Measurements from ENCODE around the gene CGNL1.

CGNL1 gene

DNA sequence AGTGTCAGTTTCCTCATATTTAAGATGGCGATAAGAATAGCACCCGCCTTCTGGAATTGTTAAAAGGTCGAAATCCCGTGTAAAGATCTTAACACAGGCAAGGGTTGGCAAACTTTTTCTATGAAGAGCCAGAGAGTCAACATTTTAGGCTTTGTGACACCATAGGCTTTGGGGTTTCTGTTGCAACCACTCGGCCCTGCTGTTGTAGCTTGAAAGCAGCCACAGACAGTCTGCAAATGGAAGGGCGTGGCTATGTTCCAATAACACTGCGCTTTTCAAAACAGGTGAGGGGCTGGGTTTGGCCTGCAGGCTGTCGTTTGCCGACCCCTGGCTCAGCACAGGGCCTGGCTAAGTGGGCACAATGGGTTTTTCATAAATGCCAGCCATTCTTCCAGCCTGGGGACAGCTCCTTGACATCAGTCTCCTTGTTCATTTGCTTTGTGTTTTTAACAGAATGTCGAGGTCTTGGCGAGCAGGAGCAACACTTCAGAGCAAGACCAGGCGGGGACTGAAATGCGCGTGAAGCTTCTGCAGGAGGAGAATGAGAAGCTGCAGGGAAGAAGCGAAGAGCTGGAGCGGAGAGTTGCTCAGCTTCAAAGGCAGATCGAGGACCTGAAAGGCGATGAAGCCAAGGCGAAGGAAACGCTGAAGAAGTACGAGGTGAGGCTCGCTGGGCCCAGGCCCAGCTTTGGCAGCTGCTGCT lies 140.2 kb downstream of the CGNL1 start:
- in situ Hi-C loops (cut with MboI; ENCODE audit: low sequenced_read_pairs) = loop anchor here (25.0 kb wide), 1 partner anchor 154 kb away; no protein-coding TSS in a partner anchor

DNA sequence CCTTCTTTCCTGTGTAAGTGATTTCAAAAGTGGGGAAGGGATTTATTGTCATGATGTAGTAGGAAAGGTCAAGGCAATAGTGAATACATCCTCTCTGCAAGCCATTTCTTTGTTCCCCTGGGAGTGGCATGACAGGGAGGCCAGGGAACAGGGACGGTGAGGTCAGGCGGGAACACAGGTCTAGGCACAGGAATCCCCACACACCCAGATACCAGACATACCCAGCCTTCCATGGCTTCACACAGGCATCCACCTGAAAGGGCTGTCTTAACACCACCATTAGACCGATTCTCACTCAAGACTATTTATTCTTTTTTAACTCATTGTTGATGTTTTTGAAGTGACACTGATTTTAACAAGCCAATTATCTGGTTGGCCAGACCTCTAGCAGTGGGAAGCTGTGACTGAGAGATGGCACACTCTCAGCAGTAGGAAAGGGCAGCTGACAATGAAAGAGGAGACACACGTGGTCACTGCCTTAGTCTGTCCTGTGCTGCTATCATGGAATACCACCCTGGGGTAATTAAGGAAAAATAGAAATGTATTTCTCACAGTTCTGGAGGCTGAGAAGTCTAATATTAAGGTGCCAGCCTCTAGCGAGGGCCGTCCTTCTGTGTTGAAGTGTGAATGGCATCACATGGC lies 140.8 kb downstream of the CGNL1 start:
- in situ Hi-C loops (cut with MboI; ENCODE audit: low sequenced_read_pairs) = loop anchor here (25.0 kb wide), 1 partner anchor 155 kb away; no protein-coding TSS in a partner anchor

DNA sequence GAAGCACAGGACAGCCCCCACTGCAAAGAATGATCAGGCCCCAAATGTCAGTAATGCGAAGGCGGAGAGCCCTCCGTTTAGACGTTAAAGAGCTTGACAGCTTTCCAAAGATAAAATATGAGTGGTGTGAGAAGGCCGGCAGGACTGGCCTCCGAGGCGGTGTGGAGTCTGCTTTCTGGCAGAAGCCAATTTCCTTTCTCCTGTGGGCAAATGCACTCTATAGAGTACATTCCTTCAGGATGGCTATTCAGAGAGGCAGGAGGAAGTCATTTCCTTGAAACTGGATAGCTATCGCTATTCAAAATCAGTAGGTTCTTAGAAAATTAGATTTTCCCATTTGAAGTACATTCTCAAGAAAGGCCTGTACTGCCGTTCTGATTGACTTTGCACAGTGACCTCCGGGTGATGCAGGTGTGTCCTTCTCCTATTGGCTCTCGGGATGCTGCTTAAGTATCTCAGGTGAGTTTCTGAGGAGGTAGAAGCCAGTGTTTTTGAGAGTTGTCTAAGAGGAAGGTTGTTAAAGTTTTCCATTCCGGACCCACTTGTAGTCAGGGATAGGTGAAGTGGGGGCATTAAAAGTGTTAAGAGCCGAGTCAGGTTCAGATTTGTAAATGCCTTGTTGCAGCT lies 142.6 kb downstream of the CGNL1 start:
- in situ Hi-C loops (cut with MboI; ENCODE audit: low sequenced_read_pairs) = loop anchor here (25.0 kb wide), 1 partner anchor 157 kb away; no protein-coding TSS in a partner anchor

DNA sequence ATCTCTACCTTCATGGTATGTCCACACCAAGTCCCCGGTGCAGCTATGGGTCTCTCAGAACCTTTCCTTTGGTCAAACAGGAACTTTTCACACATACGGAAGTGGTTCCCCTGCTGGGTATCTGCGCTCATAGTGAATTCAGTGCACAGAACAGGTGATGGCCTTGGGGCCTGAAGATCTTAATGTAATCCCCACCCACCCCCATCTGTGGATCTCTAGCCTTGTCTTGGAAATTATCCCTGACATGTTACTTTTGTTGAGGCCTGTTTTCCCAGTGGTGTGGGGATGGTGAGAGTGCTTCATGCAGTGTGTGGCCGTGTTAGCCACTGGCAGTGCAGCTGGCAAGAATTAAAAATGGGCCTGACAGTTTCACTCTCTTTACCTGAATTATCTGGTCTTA lies 143.5 kb downstream of the CGNL1 start:
- in situ Hi-C loops (cut with MboI; ENCODE audit: low sequenced_read_pairs) = loop anchor here (25.0 kb wide), 1 partner anchor 158 kb away; no protein-coding TSS in a partner anchor

DNA sequence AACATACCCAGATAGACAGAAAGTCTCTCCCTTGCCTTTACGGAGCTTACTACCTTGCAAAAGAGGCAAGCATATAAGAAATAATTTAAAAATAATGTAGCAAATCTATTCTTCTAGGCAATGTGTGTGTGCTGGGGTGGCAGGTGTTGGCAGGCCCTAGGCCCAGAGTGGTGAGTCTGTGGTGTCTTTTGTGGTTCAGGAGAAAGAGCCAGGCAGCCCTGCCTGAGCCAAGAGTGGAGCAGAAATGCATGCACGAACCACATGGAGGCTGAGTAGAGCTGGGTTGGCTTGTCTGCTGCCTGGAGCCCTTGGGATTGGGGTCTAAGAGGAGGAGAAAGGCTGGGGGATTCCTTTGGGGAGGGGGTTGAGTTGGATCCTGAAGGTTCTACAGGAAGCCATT lies 145.2 kb downstream of the CGNL1 start:
- in situ Hi-C loops (cut with MboI; ENCODE audit: low sequenced_read_pairs) = loop anchor here (25.0 kb wide), 1 partner anchor 159 kb away; no protein-coding TSS in a partner anchor

DNA sequence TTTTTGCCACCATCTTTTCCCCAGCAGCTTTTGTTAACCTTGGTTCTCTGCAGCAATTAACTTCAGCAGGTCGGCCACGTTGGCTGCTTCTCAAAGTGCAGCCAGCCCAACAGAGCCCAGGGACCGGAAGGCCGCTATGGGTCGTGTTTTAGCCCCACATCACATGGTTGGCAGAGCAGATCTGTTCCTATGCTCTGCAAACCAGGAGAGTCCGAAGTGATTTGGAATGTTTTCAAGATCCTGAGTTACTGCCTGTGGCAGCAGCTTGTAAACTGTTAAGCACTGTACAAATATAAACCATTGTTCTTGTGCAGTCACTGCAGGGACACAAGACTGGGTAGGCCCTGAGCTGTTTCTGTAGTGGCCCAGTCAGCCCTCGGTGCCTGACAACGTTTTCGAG lies 145.8 kb downstream of the CGNL1 start:
- in situ Hi-C loops (cut with MboI; ENCODE audit: low sequenced_read_pairs) = loop anchor here (25.0 kb wide), 1 partner anchor 160 kb away; no protein-coding TSS in a partner anchor

DNA sequence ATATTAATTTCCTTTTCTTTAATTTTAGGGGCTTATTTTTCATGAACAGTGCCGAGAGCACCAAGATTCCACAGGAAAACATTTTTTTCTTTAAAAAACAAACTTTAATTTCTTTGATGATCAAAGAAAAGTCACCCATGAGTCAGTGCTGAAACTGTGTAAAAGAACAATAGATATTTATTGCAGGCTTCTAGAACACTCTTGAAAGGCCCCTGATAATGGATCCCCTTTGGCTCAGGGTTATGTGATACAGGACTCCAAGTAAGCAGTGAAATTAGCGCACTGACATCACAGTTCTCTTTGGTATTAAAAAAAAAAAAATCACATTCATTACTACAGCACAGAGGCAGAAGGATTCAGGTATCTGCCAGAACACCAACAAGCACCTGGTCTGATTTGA lies 149.3 kb downstream of the CGNL1 start:
- in situ Hi-C loops (cut with MboI; ENCODE audit: low sequenced_read_pairs) = no loop called here

DNA sequence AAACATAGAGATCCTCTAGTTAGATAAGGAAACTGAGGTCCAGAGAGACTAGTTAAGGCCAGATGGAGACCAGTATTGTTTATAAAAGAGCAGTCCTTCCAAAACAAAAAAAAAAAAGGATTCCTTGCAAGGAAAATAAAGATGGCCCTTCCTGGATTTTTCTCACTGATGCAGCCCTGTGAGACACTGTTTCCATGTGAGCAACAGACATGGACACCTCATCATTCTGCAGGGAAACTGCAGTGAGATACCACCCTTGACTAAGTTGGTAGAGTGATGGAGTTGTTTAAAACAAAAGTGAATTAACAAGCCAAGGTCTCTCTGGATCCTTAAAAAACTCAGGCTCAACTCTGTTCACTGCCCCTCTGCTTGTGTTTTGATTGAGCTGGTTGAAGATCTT lies 149.8 kb downstream of the CGNL1 start:
- in situ Hi-C loops (cut with MboI; ENCODE audit: low sequenced_read_pairs) = no loop called here

DNA sequence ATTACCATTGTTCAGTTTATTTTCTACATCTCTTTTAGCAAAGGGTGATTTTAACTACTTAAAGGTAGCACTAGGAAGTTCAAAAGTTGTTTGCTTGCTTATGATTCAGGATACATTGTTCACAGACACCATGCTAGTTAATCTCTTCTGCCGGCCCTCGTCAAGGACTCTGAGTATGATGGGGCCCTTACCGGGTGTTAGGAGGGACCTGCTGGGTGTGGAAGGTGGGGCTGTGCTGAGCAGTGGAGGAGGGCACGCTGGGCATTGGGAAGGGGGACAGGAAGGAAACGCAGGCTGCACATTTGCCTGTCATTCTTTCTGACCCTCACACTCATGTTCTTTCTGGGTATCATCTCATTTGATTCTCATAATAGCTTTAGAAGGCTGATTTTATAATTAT lies 150.3 kb downstream of the CGNL1 start:
- in situ Hi-C loops (cut with MboI; ENCODE audit: low sequenced_read_pairs) = no loop called here

DNA sequence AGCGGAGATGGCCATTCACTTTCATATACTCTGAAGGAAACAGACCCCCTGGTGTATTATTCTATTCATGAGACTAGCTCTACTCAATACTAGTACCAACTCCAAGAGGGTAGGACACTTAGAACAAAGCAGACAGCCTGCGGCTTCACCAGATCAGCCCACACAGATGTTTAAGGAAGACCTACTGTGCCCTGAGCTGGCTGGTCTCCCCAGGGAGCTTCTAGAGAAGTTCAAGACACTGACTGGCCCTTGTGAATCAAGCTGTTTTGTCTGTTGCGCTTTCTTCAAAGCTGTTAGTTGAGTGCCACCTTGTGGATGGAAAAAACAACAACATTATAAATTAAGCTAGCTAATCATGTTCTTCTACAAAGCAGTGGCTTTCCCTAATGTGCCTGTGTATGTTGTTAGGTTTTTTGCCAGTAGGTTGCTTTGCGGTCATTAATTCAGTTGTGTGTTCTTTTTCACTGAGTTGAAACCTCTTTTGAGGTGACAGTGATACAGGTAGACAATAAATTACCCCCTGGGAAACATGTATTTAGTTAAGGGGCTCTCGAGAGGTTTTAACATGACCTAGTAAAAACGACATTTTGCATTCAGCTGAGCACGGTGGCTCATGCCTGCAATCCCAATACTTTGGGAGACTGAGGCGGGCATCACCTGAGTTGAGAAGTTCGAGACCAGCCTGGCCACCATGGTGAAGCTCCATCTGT lies 151.2 kb downstream of the CGNL1 start:
- in situ Hi-C loops (cut with MboI; ENCODE audit: low sequenced_read_pairs) = no loop called here

DNA sequence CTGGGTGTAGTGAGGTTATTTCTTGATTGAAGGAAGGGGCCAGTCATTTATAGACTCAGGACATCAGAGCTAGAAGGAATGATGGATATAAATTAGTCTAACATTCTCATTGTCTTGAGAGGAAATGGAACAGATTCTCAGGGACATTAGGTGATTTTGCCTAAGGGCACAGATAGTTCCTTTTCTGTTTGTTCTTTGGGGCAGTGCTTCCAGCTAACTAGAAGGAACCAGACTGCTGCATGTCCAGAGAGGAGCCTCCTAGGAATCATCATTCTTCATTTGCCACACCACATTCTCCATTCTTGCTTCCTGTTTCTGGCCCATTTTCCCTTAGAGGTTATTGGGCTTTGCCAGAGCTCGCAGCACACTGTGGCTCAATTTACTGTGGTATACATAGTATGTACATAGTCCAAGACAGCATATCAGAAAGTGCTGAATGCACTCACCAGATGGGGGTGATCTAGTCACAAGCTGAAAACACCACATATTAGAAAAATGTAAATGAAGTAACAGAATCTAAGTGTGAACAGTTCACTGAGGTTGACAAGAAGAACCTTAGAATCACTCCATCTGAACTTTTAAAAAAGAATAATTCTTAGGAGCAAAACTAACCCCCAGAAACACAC lies 152.7 kb downstream of the CGNL1 start:
- in situ Hi-C loops (cut with MboI; ENCODE audit: low sequenced_read_pairs) = no loop called here

DNA sequence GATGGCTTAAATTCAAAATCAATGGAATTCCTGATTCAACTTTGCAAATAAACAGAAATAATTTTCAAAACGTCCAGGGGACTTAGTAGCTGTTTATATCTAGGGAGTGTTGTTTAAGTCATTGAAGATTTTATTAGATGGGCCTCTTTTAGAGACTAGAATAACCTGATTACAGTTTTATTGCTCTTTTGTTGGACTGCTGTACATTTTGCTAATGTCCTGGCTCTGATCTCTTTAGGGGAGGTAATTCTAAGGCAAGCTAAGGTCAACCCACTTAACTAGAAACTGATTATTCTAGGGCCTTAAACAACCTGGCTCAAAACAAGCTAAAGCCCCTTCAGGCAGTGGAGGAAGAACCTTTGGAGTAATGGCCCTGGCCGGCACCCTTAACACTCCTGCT lies 153.4 kb downstream of the CGNL1 start:
- in situ Hi-C loops (cut with MboI; ENCODE audit: low sequenced_read_pairs) = no loop called here

DNA sequence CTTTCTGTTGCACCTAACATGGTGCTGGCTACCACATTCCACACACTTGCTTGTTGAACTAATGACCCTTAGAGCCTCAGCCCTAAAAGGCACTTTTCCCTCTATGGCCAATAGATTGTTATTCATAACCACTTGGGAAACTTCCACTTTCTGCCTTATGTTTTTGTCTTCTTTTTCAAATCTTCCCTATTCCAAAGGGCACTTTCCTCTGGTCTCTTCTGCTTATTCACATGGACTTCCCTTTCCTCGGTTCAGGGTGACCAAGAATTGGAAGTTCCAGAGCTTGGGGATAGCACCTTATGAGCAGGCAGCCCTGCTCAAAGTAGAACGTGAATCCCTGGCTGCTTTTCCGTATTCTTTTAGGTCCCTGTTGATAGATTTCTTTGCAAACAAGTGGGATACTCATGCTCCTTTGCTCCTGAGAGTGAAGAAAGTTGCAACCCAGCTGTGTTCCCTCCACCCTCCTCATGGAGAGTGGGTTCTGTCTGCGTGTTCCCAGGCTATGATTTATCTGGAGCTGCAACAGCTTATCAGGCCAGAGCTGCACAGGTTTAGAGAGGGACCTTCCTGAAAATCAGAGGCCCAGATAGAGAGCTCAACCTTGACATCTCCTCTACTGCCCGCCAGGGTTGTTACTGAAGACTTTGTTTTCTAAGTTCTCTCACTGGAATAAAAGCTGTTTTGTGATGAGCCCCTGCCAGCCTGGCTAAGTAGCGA lies 156.6 kb downstream of the CGNL1 start:
- in situ Hi-C loops (cut with MboI; ENCODE audit: low sequenced_read_pairs) = no loop called here

DNA sequence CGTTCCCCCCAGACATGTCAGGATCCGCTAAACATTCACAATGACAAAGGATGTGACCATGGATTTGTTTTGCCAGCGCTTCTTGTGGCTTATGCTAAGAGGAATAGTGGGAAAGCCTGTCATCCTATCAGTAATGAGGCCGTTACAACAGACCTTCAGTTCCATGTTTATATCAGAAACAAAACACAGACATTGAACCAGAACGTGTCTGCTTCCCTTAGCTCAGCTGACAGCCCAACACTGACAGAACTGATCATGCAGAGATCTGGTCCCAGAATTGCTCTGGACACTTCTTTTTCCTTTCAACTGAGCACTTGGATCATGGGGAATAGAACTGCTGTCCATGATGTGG lies 157.1 kb downstream of the CGNL1 start:
- in situ Hi-C loops (cut with MboI; ENCODE audit: low sequenced_read_pairs) = no loop called here

DNA sequence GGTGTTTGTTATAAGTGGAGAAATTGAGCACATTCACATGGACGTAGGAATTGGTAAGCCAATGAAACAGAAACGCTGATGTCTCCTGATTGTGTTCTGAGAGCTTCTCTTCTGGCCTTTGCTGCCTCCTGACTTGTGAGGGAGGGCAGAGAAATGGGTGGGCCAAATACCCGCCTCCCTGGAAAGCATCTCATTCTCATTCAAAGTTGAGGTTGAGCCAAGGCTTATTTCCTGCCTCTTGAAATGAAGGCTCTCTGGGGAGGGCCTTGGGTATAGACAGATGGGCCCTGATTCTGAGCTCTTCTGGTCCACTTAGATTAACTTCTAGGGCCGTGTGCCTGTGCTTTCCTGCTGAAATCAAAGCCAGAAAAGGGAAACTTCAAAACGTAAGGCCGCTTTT lies 158.0 kb downstream of the CGNL1 start:
- in situ Hi-C loops (cut with MboI; ENCODE audit: low sequenced_read_pairs) = no loop called here

DNA sequence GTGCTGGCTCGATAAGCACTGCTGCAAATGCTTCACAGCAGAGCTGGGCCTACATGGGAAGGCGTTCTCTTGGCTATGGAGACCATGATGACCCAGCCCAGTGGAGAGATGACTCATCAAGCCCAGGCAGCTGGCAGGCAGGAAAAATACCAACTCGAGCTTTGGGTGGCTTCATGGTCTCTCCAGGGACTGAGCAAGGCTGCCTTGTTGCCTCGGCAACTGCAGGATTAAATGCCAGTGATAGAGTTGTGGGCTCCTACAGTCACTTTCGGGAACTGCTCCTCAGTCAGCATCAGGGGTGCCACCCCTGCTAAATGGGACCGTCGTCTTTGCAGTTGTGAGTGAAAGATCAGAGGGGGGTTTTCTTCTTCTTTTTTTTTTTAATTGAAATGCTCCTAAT lies 160.8 kb downstream of the CGNL1 start:
- in situ Hi-C loops (cut with MboI; ENCODE audit: low sequenced_read_pairs) = no loop called here

DNA sequence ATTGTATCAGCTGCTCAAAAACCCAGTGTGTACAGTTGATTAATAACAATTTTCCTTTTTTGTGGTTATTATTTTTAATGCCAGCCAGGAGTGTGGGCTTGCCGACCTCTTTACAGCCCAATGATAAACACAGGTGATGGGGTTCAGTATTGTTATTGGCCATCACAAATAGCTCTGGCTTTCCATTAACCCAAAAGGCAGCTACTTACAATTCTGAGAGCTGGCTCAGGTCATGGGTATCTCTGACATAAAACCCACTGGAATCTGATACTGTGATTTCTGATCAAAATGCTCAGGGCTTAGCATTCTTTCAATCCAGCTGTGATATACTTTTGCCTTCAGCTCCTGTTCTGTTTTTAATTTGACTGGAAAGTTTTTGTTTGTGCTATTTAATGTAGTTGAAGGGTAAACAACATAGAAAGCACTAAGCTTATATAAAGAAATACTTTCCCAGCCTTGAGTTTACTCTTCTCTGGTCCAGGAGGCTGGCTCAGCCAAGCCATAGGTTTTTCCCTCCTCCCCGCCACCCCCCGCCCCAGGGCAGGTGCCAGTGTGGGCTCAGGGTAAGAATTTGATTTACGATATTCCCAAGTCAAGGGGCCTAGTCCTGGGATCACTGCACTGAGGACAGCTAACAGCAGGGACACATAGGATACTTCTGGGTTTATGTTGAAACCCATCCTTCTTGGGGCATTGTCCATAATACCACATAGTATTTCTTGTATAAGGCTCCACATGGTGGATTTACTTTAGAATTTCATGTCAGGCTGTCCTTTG lies 161.4 kb downstream of the CGNL1 start:
- in situ Hi-C loops (cut with MboI; ENCODE audit: low sequenced_read_pairs) = no loop called here

DNA sequence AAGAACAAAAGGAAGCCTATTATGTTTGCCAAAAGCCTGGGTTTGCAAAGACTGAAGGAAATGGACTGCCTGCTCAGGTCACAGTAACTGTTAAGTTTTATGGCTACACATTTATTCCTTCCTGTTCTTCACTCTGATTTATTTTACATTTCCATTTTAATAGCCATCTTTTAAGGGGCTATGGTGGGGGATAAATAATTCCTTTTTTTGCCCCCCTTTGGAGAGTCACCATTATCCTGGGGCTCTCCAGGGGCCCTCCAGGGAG lies 161.9 kb downstream of the CGNL1 start:
- in situ Hi-C loops (cut with MboI; ENCODE audit: low sequenced_read_pairs) = no loop called here

DNA sequence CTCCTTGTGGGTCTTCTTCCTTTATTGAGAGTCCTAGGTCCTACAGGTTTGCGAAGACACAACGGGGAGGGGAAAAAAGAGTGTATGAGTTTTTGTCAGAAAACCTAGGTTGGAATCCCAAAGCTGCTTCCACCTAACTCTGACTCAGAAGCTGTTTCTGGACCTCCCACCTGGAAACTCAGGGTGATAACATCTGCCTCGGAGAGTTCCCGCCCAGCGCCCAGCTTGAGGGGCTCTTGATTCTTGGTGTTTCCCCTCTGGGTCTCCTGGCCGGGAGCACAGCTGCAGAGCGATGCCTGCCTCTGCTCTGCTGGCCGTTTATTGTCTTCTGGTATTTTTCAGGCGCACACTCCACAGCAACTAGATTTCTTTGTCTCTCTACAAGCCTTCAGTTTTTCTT lies 162.5 kb downstream of the CGNL1 start:
- in situ Hi-C loops (cut with MboI; ENCODE audit: low sequenced_read_pairs) = no loop called here

DNA sequence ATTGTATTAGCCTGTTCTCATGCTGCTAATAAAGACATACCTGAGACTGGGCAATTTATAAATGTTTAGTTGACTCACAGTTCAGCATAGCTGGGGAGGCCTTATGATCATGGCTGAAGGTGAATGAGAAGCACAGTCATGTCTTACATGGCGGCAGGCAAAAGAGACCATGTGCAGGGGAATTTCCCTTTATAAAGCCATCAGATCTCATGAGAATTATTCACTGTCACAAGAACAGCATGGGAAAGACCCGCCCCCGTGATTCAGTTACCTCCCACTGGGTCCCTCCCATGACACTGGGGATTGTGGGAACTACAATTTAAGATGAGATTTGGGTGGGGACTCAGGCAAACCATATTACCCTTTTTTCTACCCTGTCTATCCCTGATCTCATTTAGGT lies 163.9 kb downstream of the CGNL1 start:
- in situ Hi-C loops (cut with MboI; ENCODE audit: low sequenced_read_pairs) = no loop called here

Measured in hTERT RPE-1 (cell line).